Activated T-cell treated with anti-CD3 and anti-CD28 coated beads, Interleukin-2, amount 50 U/mL, for 4 hours (primary cell): ENCODE data around the gene THSD8. TPM values are rescaled to one million over a fixed set of nuclear protein-coding genes. Genes with fewer than 3 reads are reported as not detected.
"Not testable (repeated sequence)": the region's sequence is repeated elsewhere in the genome, so short reads cannot be mapped to it uniquely, and the experiment has no call there.

Experiments
- ATAC-seq, 2 donors: fragments of 200-7000 bp; cut with Tn5 transposase; one replicate each; pipeline ENCODE4 v1.10.0; 2021
- DNase-seq: peaks from one replicate; pipeline ENCODE4 v3.0.0-alpha.2; 2020
- H3K27me3 Mint-ChIP-seq: one replicate; pipeline ENCODE4 v1.8.0; 2021; ENCODE audit warnings: low read depth, mixed read lengths
- H3K36me3 Mint-ChIP-seq: one replicate; pipeline ENCODE4 v1.8.0; 2022; ENCODE audit warnings: mixed read lengths; ENCODE audit not compliant: insufficient read depth
- H3K4me1 Mint-ChIP-seq: one replicate; pipeline ENCODE4 v1.8.0; 2021; ENCODE audit warnings: low read depth, mixed read lengths
- H3K4me3 Mint-ChIP-seq: one replicate; pipeline ENCODE4 v1.8.0; 2021; ENCODE audit warnings: mild to moderate bottlenecking, moderate library complexity, mixed read lengths
- H3K9me3 Mint-ChIP-seq: one replicate; pipeline ENCODE4 v1.8.0; 2021; ENCODE audit warnings: mixed read lengths
- total RNA-seq, 3 donors: library from RNA; stranded (reverse); gene quantifications; one replicate each; pipeline ENCODE4 v1.2.1, GENCODE V29; 2021

Gene THSD8
- total RNA-seq, 3 donors from 2014 or later, result 10.3 to 18.8 (median 12.6) TPM

- peaks cover 29% of the 10 kb centered on the region for H3K4me1 Mint-ChIP-seq
- H3K9me3 Mint-ChIP-seq, result no peaks in the 10 kb centered on the region
- no peak for DNase-seq
- peaks cover 83% of the 10 kb centered on the region for H3K27me3 Mint-ChIP-seq
- ATAC-seq, result peak; percentile 31 to 33
- H3K36me3 Mint-ChIP-seq, result no peaks in the 10 kb centered on the region
- H3K4me3 Mint-ChIP-seq, result peak overlapping the region; percentile 48
Observed at GRCh38 chr19:12838886-12839756, 37.3 kb downstream of the THSD8 start.

DNA sequence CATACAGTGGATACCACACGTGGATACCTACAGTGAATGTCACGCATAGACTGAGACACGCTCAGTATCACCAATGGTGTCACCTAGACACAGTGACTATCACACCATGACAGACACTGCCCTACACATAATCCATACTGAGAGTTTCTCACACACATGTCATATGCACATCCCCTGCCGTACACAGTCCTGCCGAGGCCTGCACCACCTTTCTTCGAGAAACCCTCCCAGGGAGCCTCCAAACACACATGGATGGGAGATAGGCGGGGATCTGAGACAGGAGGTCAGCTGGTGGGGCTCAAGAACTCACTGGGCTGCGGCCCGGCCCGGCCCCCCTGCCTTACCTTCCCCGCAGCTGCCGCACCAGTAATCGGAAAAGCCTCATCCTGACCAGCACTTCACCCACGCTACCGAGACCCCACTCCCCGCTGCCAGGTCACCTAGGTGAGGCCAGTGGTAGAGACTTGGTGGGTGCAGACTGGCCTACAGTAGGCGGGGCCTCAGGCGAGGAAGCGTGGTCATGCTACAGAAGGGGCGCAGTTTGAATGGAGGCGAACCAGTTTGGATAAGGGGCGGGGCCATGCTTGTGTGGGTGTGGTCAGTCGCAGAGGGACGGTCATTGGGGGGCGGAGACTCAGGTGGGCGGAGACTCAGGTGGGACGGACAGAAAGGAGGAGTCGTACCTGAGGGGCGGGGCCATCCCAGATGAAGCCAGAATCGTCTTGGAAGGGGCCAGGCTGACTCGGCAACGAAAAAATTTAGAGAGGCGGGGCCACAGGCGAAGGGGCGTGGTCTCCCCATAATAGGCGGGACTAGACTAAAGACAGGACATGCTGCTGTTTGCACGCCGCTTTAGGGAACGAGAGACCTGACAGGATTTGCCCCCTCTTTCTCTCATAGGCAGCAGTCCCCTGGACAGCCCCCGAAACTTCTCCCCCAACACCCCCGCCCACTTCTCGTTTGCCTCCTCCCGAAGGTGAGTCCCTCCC, 38.5 kb downstream of the THSD8 start:
- H3K9me3 Mint-ChIP-seq, result no peaks in the 10 kb centered on the region
- H3K27me3 Mint-ChIP-seq, result peaks cover 80% of the 10 kb centered on the region
- H3K4me3 Mint-ChIP-seq, result no peak overlapping the region
- peaks cover 24% of the 10 kb centered on the region for H3K4me1 Mint-ChIP-seq
- ATAC-seq (peak; percentile 16), DNase-seq (no peak)
- H3K36me3 Mint-ChIP-seq, result no peaks in the 10 kb centered on the region

DNA sequence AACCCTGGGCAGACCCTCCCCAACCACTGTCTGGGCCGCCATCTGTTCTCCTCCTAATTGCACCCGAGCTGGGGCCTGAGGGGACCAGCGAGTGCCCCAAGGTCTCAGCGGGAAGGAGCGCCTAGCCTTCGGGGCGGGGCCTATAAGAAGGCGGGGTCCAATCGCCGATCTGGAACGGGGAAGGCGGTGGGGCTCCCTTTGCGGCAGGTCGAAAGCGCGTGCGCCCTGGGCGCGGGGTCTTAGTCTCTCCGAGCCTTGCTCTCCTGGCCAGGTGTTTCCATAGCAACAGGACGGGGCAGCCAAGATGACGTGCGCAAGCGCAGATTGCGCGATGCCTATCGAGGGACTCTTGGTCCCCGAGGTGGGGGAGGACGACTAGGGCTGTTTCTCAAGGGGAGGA, 39.2 kb downstream of the THSD8 start:
- DNase-seq (no peak), ATAC-seq (no peak)
- H3K9me3 Mint-ChIP-seq, result no peaks in the 10 kb centered on the region
- H3K4me3 Mint-ChIP-seq, result no peak overlapping the region
- peaks cover 75% of the 10 kb centered on the region for H3K27me3 Mint-ChIP-seq
- H3K4me1 Mint-ChIP-seq, result peaks cover 24% of the 10 kb centered on the region
- no peaks in the 10 kb centered on the region for H3K36me3 Mint-ChIP-seq

DNA sequence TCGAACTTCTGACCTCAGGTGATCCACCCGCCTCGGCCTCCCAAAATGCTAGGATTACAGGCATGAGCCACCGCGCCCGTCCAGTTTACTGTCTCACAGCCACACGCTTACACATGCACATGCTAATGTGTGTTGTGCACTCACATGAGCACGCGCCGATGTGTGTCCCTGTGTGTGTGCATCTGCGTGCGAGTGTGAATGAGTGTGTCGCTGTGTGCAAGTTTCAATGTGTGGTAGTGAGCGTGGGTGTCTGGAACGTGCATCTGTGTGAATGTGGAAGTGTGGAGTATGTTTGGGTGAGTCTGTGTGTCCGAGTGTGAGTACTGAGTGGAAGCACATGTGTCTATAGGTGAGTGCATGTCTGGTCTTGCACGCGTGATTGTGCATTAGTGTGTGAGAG, 40.6 kb downstream of the THSD8 start:
- Mint-ChIP-seq H3K36me3 (no peaks in the 10 kb centered on the region), H3K4me1 (peaks cover 25% of the 10 kb centered on the region), H3K27me3 (peaks cover 71% of the 10 kb centered on the region), H3K4me3 (no peak overlapping the region), H3K9me3 (no peaks in the 10 kb centered on the region)
- ATAC-seq (no peak), DNase-seq (no peak)

GRCh38 chr19:12843328-12843727, 41.5 kb downstream of the THSD8 start:
- H3K4me3 Mint-ChIP-seq, result no peak overlapping the region
- peaks cover 26% of the 10 kb centered on the region for H3K4me1 Mint-ChIP-seq
- no peak for DNase-seq
- H3K27me3 Mint-ChIP-seq, result peaks cover 71% of the 10 kb centered on the region
- no peak for ATAC-seq
- H3K36me3 Mint-ChIP-seq, result no peaks in the 10 kb centered on the region
- H3K9me3 Mint-ChIP-seq, result no peaks in the 10 kb centered on the region

DNA sequence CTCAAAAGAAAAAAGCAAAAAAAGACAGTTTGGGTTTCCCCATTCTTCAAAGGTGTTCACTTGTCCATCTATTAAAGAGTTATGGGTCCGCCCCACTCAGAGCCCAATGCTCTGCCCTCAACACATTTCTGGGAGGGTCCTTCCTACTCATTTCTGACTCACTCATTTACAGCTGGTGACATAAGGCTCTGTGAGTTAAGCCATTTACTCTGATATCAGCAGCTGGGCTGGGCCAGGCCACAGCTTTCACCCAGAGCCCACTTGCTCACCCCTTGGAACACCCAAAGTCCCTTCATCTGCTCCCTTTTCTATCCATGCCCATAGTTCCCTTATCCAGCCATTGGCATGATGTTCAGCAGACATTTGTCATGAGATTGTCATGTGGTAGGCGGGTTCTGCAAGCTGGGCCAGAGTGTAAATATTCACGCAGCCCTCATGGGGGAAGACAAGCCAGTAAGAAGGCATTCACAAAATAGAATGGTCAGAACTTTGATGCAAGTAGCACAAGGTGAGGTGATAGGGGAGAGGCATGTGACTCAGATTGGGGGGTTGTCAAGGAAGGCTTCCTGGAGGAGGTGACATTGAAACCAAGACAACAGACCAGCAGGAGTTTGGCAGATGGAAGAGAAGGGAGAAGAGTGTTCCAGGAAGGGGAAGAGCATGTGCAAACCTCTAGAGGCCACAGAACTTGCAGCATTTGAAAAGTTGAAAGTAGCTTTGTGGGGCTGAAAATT, 42.3 kb downstream of the THSD8 start:
- no peak for ATAC-seq
- Mint-ChIP-seq H3K36me3 (no peaks in the 10 kb centered on the region), H3K27me3 (peaks cover 69% of the 10 kb centered on the region), H3K4me1 (peaks cover 23% of the 10 kb centered on the region), H3K9me3 (no peaks in the 10 kb centered on the region), H3K4me3 (no peak overlapping the region)
- no peak for DNase-seq

- peaks cover 46% of the 10 kb centered on the region for H3K27me3 Mint-ChIP-seq
- not testable (repeated sequence) for H3K4me1 Mint-ChIP-seq, DNase-seq, H3K9me3 Mint-ChIP-seq, H3K36me3 Mint-ChIP-seq, ATAC-seq, H3K4me3 Mint-ChIP-seq
Observed at GRCh38 chr19:12846613-12847012, 44.7 kb downstream of the THSD8 start.

GRCh38 chr19:12847159-12848139, 45.6 kb downstream of the THSD8 start:
- Mint-ChIP-seq H3K9me3 (no peaks in the 10 kb centered on the region), H3K4me3 (peak overlapping the region; percentile 37), H3K27me3 (peaks cover 42% of the 10 kb centered on the region), H3K4me1 (peaks cover 8% of the 10 kb centered on the region), H3K36me3 (no peaks in the 10 kb centered on the region)
- DNase-seq (peak; percentile 84), ATAC-seq (peak; percentile 96 to 97)

Other genes with a start within 250 kb of the THSD8 start
- gene ZNF490, start 191.3 kb upstream of the THSD8 start, total RNA-seq, result 1 to 10 TPM; 7.2 to 7.8 (median 7.5) TPM
- 10 to 100 TPM; 13.3 to 19.5 (median 13.8) TPM for gene ZNF791, start 191.1 kb upstream of the THSD8 start, total RNA-seq
- 100 to 1,000 TPM in 2 of 3 donors, 10 to 100 TPM in 1; 97.3 to 131 (median 127) TPM for gene MAN2B1, start 135.3 kb upstream of the THSD8 start, total RNA-seq
- gene WDR83, start 135.3 kb upstream of the THSD8 start, total RNA-seq, result 10 to 100 TPM; 27.8 to 29.6 (median 28.3) TPM
- gene DHPS, start 120.2 kb upstream of the THSD8 start, total RNA-seq, result 100 to 1,000 TPM; 129 to 137 (median 132) TPM
- not detected for gene GNG14, start 114.1 kb upstream of the THSD8 start, total RNA-seq
- 1 to 10 TPM; 7.9 to 9.9 (median 9.4) TPM for gene FBXW9, start 105.4 kb upstream of the THSD8 start, total RNA-seq
- 100 to 1,000 TPM; 223 to 236 (median 232) TPM for gene TNPO2, start 78.1 kb upstream of the THSD8 start, total RNA-seq
- 100 to 1,000 TPM; 223 to 251 (median 235) TPM for gene TRIR, start 67.4 kb upstream of the THSD8 start, total RNA-seq
- 10 to 100 TPM; 92.8 to 95.1 (median 93.8) TPM for gene GET3, start 64.6 kb upstream of the THSD8 start, total RNA-seq
- gene BEST2, start 50.3 kb upstream of the THSD8 start, total RNA-seq, result not detected
- 1 to 10 TPM; 5.9 to 8.4 (median 6.0) TPM for gene HOOK2, start 26.5 kb upstream of the THSD8 start, total RNA-seq
- gene JUNB, start 10.6 kb upstream of the THSD8 start, total RNA-seq, result 100 to 1,000 TPM; 261 to 295 (median 287) TPM
- 100 to 1,000 TPM; 185 to 224 (median 211) TPM for gene PRDX2, start 269 bp upstream of the THSD8 start, total RNA-seq
- gene RNASEH2A, start 4.5 kb downstream of the THSD8 start, total RNA-seq, result 10 to 100 TPM; 32.3 to 42.7 (median 39.1) TPM
- gene RTBDN, start 32.5 kb downstream of the THSD8 start, total RNA-seq, result not detected
- gene MAST1, start 36.4 kb downstream of the THSD8 start, total RNA-seq, result 1 to 10 TPM in 1 of 3 donors, under 1 TPM in 2; 0.37 to 1.0 (median 0.38) TPM
- gene DNASE2, start 79.4 kb downstream of the THSD8 start, total RNA-seq, result 10 to 100 TPM; 14.3 to 19.5 (median 15.9) TPM
- under 1 TPM; 0.55 to 0.92 (median 0.68) TPM for gene KLF1, start 85.1 kb downstream of the THSD8 start, total RNA-seq
- 10 to 100 TPM; 60.1 to 85.8 (median 72.8) TPM for gene GCDH, start 89.1 kb downstream of the THSD8 start, total RNA-seq
- under 1 TPM; 0.53 to 0.91 (median 0.87) TPM for gene SYCE2, start 117.2 kb downstream of the THSD8 start, total RNA-seq
- 100 to 1,000 TPM; 345 to 368 (median 368) TPM for gene FARSA, start 131.6 kb downstream of the THSD8 start, total RNA-seq
- gene CALR, start 136.5 kb downstream of the THSD8 start, total RNA-seq, result 1,000 to 10,000 TPM; 1,489 to 1,621 (median 1,575) TPM
- gene RAD23A, start 143.8 kb downstream of the THSD8 start, total RNA-seq, result 100 to 1,000 TPM; 256 to 265 (median 264) TPM
- gene GADD45GIP1, start 155.2 kb downstream of the THSD8 start, total RNA-seq, result 10 to 100 TPM; 60.5 to 65.2 (median 61.8) TPM
- not detected for gene DAND5, start 167.5 kb downstream of the THSD8 start, total RNA-seq
- gene NFIX, start 193.4 kb downstream of the THSD8 start, total RNA-seq, result 10 to 100 TPM; 11.1 to 20.4 (median 16.1) TPM